ENCODE results near the gene FAM237B.

The FAM237B gene

DNA sequence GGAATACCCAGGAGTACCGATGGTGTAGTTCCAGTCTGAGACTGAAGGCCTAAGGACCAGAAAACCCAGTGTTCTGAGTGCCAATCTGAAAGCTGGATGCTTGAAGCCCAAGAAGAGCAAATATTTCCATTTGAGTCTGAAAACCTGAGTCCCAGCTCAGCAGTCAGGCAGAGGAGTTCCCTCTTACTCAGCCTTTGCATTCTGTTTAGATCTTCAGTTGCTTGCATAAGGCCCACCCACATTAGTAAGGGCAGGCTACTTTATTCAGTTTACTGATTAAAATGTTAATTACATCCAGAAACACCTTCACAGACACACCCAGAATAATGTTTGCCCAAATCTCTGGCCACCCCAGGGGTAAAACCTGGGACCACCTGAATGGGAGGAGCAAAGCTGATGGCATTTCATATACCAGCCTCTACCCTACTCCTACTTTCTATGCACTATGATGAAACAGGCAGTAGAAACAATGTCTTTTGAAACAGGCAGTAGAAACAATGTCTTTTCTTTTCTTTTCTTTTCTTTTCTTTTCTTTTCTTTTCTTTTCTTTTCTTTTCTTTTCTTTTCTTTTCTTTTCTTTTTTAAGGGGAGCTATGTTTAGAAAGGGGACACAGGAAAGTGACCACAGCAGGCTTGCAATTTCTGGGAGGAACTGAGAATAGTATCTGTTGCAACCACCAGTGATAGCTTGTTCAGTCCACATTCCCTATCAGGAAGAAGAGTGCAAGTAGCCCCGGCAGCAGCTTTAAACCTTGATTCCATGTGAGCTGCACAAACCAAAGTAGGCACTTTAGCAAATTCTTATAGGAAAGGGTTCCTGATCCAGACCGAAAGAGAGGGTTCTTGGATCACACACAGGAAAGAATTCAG lies 30.6 kb downstream of the FAM237B start:
- DNase-seq: no peak

DNA sequence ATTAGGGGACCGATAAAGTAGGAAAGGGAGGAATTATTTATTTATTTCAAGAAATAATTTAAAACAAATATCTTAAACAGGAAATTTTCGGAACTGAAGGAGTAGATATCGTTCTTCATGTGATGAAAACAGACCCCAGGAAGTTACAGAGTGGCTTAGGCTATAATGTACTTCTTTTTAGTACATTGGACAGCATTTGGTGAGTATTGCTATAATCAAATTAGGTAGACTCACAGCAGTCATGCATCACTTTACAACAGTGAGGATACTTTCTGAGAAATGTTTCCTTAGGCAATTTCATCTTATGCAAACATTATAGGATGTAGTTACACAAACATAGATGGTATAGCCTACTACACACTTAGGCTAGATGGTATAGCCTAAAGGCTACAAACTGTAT lies 33.0 kb downstream of the FAM237B start:
- DNase-seq: no peak

DNA sequence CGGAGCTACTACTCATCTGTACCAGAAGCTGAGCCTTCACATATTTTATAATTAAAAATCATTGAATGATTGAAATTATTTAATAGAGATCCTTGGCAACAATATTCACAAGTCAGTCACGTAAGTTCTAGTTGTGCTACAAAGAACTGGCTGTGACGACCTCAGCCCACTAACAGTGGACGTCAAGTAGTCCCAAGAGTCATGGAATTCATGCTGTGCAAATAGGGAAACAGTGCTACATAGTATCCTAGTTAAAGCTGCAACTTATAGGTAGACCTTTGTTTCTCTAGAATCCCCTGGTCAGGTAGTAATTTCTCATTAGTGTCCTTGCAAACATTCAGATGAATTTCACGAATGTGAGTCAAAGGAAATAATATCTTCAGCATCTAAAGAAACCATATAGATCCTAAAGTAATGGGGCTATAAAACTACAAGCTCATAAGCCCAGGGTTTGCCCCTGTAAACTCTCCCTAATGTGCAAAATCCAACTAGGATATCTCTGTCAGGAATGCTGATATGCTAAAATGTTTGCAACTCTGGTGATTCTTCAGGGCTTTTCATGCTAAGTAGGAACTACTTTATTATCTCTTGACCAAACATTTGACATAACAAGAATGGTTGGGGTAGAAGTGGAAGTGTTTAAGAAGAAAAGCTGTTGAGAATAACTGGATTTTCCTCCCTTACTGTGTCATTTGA lies 44.9 kb downstream of the FAM237B start:
- no peak for DNase-seq

DNA sequence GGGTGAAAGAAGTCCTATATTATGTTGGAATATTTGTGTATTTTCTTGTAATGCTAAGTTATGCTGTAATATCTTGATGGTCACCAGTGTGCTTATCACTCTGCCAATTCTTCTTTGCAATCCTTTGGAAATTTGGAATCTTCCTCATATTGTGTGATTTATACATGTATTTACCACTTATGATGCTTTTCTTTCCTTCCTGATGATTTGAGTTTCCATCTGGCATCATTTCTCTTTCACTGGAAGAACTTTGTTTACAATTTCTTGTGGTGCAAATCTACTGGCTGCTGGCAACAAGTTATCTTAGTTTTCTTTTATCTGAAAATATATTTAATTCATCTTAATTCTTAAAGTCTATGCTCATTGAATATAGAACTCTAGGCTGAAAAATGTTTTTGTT lies 46.9 kb downstream of the FAM237B start:
- no peak for DNase-seq

DNA sequence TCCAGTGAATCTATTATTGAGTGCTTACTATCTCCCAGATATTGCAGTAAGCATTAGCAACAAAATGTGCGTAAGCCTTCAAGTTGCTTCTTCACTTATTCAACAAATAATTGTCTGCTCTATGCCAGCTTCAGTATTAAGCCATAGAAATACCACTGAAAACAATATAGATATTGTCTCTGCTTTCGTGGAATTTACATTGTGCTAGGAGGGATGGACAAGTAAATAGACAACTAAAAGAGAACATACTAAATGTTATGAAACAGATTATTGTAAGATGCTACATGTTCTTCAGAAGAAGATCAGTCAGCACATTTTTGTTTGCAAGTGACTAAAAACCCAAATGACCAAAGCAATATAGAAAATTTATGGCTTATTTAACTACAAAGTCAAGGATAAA lies 48.9 kb downstream of the FAM237B start:
- no peak for DNase-seq

DNA sequence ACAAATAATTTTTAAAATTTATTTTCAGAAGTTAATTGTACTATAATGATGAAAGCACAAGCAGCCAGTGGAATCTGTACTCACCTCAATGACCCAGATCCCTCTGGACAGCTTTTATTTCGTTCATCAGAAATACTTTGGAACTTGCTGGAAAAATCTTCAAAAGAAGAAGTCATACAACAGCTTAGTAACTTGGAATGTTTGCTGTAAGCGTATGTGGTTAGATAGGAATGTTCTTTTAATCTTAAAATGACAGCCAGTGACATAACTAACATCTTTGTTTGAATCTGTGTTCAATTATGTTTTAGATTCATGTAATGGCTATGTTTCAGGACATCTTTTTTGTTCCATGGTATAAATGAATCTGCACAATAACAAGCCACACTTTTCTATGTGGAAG lies 49.4 kb downstream of the FAM237B start:
- no peak for DNase-seq

DNA sequence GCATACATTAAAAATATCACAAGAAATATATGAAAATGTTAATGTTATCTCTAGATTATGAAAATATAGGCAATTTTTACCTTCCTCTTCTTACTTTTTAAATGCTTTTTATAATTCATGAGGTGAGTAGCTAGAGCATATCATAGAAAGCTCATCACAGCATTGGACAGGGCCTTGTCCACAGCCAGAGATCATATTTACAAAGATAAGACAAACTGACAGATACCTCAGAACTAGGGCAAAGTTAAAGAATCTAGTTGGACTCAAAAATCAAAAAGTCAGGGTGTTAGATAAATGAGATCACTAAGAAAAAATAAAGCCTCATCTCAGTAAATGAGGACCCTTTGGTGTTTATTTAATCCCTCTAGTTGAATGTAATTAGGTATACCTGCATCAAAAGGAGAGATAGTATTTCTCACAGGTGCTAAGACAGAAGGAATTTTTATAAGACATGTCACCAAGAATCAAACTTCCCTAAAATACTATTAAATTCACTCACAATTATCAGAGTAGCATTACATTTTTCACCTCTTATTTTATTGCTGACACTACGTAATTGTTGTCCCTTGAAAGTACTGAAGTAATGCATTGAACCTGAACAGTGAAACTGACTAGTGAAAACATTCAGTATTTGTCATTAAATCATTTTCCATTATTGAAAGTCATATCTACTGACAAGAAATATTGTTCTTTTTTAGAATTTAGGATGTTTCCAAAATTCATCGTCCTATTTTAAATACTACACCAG lies 50.5 kb downstream of the FAM237B start:
- DNase-seq: no peak

DNA sequence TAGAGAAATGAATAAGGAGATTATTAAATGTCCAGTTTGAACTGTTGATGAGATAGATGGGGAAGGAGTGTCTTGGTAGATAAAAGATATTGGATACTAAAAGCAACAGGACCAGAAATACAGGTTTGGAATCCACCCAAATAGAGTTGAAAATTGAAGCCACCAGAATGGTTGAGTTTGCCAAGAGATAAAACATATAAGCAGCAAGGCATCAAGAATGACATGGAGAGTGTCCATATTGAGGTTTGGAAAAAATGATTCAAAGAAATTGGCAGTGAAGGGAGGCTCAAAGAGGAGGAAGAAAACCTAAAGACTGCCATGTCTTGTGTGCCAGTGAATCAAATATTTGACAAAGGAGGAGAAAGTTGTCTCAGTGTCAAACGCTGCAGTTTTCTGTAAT lies 51.9 kb downstream of the FAM237B start:
- DNase-seq: no peak

DNA sequence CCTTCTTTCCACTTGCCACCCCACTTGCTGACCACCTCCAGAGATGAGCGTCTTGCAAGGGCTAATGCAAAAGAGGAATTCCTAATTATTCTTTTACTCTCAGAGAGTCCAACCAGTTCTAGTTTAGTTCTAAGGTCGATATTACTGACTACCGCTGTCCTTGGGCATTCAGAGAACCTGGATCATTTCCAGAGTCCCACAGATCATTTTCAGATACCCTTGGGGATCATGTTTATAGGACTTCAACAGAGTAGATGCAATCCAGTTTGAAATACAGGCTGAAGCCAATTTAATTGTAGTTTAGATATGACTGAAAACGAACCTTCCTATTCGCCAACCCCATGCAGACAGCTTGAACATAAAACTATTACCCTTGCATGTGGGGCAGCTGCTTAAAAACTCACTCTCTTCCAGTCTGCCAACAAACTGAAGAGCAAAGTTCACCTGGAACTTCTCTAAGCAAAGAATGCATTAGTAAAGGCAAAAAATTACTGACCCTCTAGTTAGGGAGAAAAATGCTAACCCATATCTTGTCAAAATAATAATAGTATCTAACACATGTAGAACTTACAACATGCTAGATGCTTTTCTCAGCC lies 53.7 kb downstream of the FAM237B start:
- DNase-seq: no peak

DNA sequence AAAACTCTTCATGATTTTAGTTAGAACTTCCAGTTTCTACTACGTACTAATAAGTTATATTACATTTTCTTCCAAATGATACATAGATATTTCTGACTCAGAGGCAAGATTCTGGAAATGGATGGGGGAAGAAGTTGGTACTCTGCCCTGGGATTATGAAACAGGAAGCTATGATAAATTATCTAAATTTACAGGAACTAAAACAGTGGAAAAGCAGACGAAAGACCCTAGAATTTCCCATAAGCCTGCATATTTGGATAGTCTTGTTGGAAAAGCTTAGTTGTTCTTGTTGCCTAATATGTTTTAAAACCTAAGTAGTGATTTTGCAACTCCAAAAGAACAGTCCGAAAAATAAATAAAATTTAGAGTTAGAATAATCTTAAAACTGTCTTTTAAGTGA lies 54.3 kb downstream of the FAM237B start:
- no peak for DNase-seq

Data from CD4-positive, alpha-beta T cell treated with Interleukin-6 for 4 hours (primary cell).